Panc1 (cell line): ENCODE data around the gene CCNG2. TPM values are rescaled to one million over a fixed set of nuclear protein-coding genes. Genes with fewer than 3 reads are reported as not detected.

ENCODE experiments used
- ATAC-seq: fragments of 200-7000 bp; cut with Tn5 transposase; 2 replicates; pipeline ENCODE4 v1.9.1; 2020; ENCODE audit warnings: mild to moderate bottlenecking, moderate library complexity
- BruUV-seq: library from RNA; stranded (reverse); fragments of 400-500 nt; replicated peaks from 2 replicates; lab custom pipeline; 2021; lab: Mats Ljungman, UMichigan
- CTCF ChIA-PET: fragments of 300-600 bp; sonication (Branson Sonifier 250); formaldehyde crosslinking; loops from one replicate; lab custom pipeline; 2022; ENCODE audit warnings: antibody characterized with exemption; lab: Charles Lee
- POLR2A ChIA-PET: fragments of 300-600 bp; sonication (Branson Sonifier 250); formaldehyde crosslinking; loops from one replicate; lab custom pipeline; 2022; ENCODE audit warnings: antibody characterized with exemption; lab: Charles Lee
- DNase-seq: peaks from one replicate; pipeline ENCODE4 v3.0.0-alpha.2; 2010; ENCODE audit warnings: low read depth, low spot score
- H3K27ac ChIP-seq: 2 replicates; pipeline ENCODE4 v1.5.1; 2011; ENCODE audit warnings: mild to moderate bottlenecking, low read length, inconsistent platforms
- H3K27me3 ChIP-seq: fragments of 200-500 bp; sonication (Bioruptor generic); 2 replicates; pipeline ENCODE4 v1.6.0; 2014; ENCODE audit warnings: low read length, inconsistent platforms; ENCODE audit not compliant: control insufficient read depth, insufficient read depth
- H3K36me3 ChIP-seq: fragments of 200-500 bp; sonication (Bioruptor generic); 2 replicates; pipeline ENCODE4 v1.5.1; 2014; ENCODE audit warnings: inconsistent platforms, mild to moderate bottlenecking, low read length, moderate library complexity; ENCODE audit not compliant: control insufficient read depth, insufficient read depth
- H3K4me1 ChIP-seq: 2 replicates; pipeline ENCODE4 v1.5.1; 2011; ENCODE audit warnings: inconsistent platforms, mild to moderate bottlenecking, low read length, moderate library complexity; ENCODE audit not compliant: control insufficient read depth, insufficient read depth
- H3K4me3 ChIP-seq, 2 experiments: 2 replicates each; pipeline ENCODE4 v1.5.1; 2011 to 2012; ENCODE audit warnings: low read depth in 2 of 2, low read length in 2 of 2, mild to moderate bottlenecking in 2 of 2, inconsistent platforms in 1 of 2, moderate library complexity in 1 of 2
- H3K9me3 ChIP-seq: fragments of 200-500 bp; sonication (Bioruptor generic); 2 replicates; pipeline ENCODE4 v1.5.1; 2014; ENCODE audit warnings: low read depth, mild to moderate bottlenecking, inconsistent platforms, low read length, moderate library complexity; ENCODE audit not compliant: control insufficient read depth, insufficient read depth
- POLR2AphosphoS5 ChIP-seq: IDR thresholded peaks from 2 replicates; pipeline ENCODE4 v1.6.1; 2012; ENCODE audit warnings: mild to moderate bottlenecking, low read depth, low read length, moderate library complexity
- SIN3A ChIP-seq: IDR thresholded peaks from 2 replicates; pipeline ENCODE4 v1.6.1; 2012; ENCODE audit warnings: low read depth, mild to moderate bottlenecking, low read length, moderate library complexity, borderline replicate concordance; ENCODE audit not compliant: insufficient read depth
- TCF7L2 ChIP-seq: IDR thresholded peaks from 2 replicates; pipeline ENCODE4 v1.6.1; 2011; ENCODE audit warnings: mild to moderate bottlenecking, low read depth, low read length, inconsistent platforms
- in situ Hi-C: cut with HindIII; loops from 2 replicates; pipeline ENCODE4 v1.10.0; 2016; ENCODE audit warnings: low sequenced_read_pairs, low pct_unique_long_range_greater_than_20kb
- intact Hi-C: fragments of 100-400 bp; cut with micrococcal nuclease; formaldehyde crosslinking; loops from one replicate; pipeline ENCODE4 v1.10.0; 2022; ENCODE audit not compliant: unreplicated experiment
- total RNA-seq: library from RNA; stranded (reverse); gene quantifications from one replicate; pipeline ENCODE4 v1.2.1, GENCODE V29; 2021; ENCODE audit not compliant: unreplicated experiment
- TF ChIP-seq, protein P1 (sequence below), 2 experiments: IDR thresholded peaks; 2 replicates each; pipeline ENCODE4 v1.6.1; 2011 to 2012; ENCODE audit warnings: low read depth in 2 of 2, control low read depth in 1 of 2, low read length in 1 of 2, mild to moderate bottlenecking in 1 of 2, moderate library complexity in 1 of 2; ENCODE audit not compliant: insufficient read depth in 1 of 2
- TF ChIP-seq, protein P2 (sequence below): fragments of 450-650 bp; IDR thresholded peaks from 2 replicates; pipeline ENCODE4 v1.5.1; 2017; ENCODE audit warnings: mild to moderate bottlenecking

The CCNG2 gene
- total RNA-seq, 1 experiment from 2014 or later: 18.4 TPM

DNA sequence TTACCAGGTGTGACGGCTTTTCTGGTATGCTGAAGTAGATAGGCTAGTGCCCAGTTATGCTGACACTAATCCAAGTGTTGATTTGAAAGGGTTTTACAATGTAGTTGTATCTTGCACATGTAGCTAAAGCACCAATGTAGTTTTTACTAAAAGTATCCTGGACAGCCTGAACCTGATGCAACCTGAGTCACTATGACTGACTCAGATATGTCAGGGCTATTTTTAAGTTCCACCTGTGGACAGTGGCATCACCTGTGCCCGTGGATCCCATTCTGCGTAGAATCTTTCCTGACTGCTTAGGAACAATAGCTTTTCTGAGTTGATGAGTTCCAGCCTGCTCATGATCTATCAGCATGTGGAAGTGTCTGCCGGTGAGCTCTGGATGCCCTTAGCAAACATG is 58.1 kb downstream of the CCNG2 start:
- POLR2A ChIA-PET: no interaction called here
- intact Hi-C loops (no loop called here), in situ Hi-C loops (no loop called here)
- H3K4me1 ChIP-seq: no peaks in the 10 kb centered on the region
- TF ChIP-seq TCF7L2 (no peak), POLR2AphosphoS5 (no peak), SIN3A (no peak)
- TF ChIP-seq, protein P1, sequence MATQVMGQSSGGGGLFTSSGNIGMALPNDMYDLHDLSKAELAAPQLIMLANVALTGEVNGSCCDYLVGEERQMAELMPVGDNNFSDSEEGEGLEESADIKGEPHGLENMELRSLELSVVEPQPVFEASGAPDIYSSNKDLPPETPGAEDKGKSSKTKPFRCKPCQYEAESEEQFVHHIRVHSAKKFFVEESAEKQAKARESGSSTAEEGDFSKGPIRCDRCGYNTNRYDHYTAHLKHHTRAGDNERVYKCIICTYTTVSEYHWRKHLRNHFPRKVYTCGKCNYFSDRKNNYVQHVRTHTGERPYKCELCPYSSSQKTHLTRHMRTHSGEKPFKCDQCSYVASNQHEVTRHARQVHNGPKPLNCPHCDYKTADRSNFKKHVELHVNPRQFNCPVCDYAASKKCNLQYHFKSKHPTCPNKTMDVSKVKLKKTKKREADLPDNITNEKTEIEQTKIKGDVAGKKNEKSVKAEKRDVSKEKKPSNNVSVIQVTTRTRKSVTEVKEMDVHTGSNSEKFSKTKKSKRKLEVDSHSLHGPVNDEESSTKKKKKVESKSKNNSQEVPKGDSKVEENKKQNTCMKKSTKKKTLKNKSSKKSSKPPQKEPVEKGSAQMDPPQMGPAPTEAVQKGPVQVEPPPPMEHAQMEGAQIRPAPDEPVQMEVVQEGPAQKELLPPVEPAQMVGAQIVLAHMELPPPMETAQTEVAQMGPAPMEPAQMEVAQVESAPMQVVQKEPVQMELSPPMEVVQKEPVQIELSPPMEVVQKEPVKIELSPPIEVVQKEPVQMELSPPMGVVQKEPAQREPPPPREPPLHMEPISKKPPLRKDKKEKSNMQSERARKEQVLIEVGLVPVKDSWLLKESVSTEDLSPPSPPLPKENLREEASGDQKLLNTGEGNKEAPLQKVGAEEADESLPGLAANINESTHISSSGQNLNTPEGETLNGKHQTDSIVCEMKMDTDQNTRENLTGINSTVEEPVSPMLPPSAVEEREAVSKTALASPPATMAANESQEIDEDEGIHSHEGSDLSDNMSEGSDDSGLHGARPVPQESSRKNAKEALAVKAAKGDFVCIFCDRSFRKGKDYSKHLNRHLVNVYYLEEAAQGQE (IDR thresholded peaks at IDR 0.05; ENCODE audit: insufficient read depth in 1 of 2, low read depth in 2 of 2, low read length in 1 of 2): no peak
- TF ChIP-seq, protein P2, sequence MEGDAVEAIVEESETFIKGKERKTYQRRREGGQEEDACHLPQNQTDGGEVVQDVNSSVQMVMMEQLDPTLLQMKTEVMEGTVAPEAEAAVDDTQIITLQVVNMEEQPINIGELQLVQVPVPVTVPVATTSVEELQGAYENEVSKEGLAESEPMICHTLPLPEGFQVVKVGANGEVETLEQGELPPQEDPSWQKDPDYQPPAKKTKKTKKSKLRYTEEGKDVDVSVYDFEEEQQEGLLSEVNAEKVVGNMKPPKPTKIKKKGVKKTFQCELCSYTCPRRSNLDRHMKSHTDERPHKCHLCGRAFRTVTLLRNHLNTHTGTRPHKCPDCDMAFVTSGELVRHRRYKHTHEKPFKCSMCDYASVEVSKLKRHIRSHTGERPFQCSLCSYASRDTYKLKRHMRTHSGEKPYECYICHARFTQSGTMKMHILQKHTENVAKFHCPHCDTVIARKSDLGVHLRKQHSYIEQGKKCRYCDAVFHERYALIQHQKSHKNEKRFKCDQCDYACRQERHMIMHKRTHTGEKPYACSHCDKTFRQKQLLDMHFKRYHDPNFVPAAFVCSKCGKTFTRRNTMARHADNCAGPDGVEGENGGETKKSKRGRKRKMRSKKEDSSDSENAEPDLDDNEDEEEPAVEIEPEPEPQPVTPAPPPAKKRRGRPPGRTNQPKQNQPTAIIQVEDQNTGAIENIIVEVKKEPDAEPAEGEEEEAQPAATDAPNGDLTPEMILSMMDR: no peak
- CTCF ChIA-PET: no interaction called here
- H3K36me3 ChIP-seq: no peaks in the 10 kb centered on the region
- DNase-seq: no peak
- no peak overlapping the region for H3K27ac ChIP-seq
- no peak overlapping the region for H3K4me3 ChIP-seq
- no TSS peak for BruUV-seq
- no peaks in the 10 kb centered on the region for H3K27me3 ChIP-seq
- no peaks in the 10 kb centered on the region for H3K9me3 ChIP-seq
- no peak for ATAC-seq

DNA sequence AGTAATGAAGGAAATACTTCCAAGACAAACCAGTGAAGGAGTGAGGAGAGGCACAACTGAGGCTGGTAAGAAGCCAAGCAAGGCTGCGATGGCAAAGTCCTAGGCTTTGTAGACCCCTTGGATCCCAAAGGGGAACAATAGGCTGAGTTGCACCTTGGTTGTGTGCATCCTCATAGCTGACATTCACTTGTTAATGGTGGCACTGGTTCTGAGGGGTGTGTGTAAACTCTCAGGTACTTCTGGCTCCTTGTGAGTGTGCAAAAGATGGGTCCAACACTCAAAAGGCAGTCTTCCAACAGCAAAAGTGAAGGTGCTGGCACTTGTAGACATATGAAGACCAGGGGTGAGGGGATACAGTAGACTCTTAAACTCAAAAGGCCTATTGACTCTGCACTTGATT is 60.5 kb downstream of the CCNG2 start:
- in situ Hi-C loops: no loop called here
- H3K36me3 ChIP-seq: no peaks in the 10 kb centered on the region
- intact Hi-C loops: no loop called here
- no peak overlapping the region for H3K27ac ChIP-seq
- ATAC-seq (no peak), DNase-seq (no peak)
- no peaks in the 10 kb centered on the region for H3K27me3 ChIP-seq
- TF ChIP-seq, protein P1 (IDR thresholded peaks at IDR 0.05; ENCODE audit: insufficient read depth in 1 of 2, low read depth in 2 of 2, low read length in 1 of 2): no peak
- TF ChIP-seq, protein P2: no peak
- no peak for TF ChIP-seq TCF7L2
- TF ChIP-seq POLR2AphosphoS5: no peak
- TF ChIP-seq SIN3A: no peak
- POLR2A ChIA-PET: no interaction called here
- no peaks in the 10 kb centered on the region for H3K4me1 ChIP-seq
- no TSS peak for BruUV-seq
- no peaks in the 10 kb centered on the region for H3K9me3 ChIP-seq
- CTCF ChIA-PET: no interaction called here
- H3K4me3 ChIP-seq: no peak overlapping the region
